CD4-positive, alpha-beta T cell treated with Interleukin-17A for 1 hour (primary cell): Measurements from ENCODE around the gene TMEM135.
A peak's percentile ranks its signal among the peaks of the same experiment; 100 is the strongest.
"Not testable (repeated sequence)": the region's sequence is repeated elsewhere in the genome, so short reads cannot be mapped to it uniquely, and the experiment has no call there.

Source experiments
- DNase-seq: peaks from one replicate; pipeline ENCODE4 v3.0.0-alpha.2; 2020

The TMEM135 gene

DNA sequence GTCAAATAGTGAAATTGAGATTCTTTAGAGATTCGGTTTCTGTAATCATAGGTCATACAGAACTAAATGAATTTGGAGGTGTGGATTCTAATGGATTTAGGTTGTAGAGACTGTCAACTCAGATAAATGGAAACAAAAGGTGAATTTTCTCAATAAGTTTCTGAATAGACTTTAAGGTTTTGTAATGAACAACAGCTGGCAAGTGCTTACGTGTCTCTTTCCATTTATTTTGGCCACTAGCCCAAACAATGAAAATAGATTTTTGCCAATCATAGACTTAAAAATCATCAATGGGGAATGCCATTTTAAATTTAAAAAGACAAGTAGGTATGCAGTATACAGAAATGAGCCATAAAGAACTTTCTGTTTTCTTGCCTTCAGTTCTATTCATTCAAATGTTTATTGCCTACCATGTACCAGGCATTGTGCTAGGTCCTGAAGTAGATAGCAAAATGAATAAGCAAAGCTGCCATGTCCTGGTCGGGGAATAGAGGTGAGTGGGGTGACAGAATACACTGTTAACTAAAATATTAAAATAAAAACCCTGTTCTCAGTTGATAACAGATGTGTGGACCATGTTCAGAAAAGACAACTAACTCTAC lies 16.9 kb upstream of the TMEM135 start:
- DNase-seq: no peak

DNA sequence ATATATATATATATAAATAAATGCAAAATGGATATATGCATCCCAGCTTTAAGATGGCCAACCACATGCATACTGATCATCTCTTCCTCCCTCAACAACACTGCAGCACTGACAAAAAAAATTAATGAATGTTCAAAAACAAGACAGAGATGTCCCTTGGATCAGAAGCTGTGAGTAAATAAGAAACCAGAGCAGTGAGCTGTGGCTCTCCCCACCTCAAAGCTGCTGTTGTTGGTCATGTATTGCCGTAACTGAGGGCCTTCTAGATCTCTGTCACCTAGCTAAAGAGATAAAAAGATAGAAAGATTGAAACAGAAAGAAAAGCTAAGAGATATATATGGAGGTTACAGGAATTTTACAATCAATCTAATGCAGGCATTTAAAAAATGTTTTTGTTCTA lies 15.5 kb upstream of the TMEM135 start:
- no peak for DNase-seq

GRCh38 chr11:87022738-87023137 lies 15.0 kb upstream of the TMEM135 start:
- no peak for DNase-seq

GRCh38 chr11:87026415-87026814 lies 11.3 kb upstream of the TMEM135 start:
- DNase-seq: not testable (repeated sequence)

DNA sequence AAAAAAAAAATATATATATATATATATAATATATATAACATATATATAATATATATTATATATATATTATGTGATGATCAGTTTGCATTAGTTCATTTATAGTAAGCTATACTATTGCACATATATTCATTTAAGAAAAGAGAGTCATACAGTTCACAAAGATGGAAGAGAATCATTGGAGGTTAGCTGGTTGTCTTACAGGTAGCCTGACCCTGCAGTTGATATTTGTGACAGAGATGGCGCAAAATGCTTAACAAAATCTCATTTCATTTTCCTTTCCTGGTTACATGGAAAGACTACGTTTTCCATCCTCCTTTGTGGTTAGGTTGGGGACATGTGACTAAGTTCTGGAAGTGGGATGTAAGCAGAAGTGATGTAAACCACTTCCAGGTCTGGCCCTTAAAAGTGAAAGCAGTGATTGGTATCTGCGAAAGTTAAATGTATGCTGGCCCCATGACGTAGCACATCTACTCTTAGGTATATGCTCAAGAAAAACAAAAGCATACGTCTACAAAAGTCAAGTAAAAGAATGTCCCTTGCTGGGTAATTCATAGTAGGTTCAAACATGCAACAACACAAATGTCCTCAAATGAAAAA lies 7.2 kb upstream of the TMEM135 start:
- peak; percentile 40 for DNase-seq

- no peak for DNase-seq
Observed at GRCh38 chr11:87031433-87032170, 6.1 kb upstream of the TMEM135 start.

GRCh38 chr11:87033561-87033960 lies 4.2 kb upstream of the TMEM135 start:
- DNase-seq: no peak

GRCh38 chr11:87035976-87036583 lies 1.7 kb upstream of the TMEM135 start:
- peak; percentile 11 for DNase-seq

- no peak for DNase-seq
Observed at GRCh38 chr11:87036756-87037449, 831 bp upstream of the TMEM135 start.

DNA sequence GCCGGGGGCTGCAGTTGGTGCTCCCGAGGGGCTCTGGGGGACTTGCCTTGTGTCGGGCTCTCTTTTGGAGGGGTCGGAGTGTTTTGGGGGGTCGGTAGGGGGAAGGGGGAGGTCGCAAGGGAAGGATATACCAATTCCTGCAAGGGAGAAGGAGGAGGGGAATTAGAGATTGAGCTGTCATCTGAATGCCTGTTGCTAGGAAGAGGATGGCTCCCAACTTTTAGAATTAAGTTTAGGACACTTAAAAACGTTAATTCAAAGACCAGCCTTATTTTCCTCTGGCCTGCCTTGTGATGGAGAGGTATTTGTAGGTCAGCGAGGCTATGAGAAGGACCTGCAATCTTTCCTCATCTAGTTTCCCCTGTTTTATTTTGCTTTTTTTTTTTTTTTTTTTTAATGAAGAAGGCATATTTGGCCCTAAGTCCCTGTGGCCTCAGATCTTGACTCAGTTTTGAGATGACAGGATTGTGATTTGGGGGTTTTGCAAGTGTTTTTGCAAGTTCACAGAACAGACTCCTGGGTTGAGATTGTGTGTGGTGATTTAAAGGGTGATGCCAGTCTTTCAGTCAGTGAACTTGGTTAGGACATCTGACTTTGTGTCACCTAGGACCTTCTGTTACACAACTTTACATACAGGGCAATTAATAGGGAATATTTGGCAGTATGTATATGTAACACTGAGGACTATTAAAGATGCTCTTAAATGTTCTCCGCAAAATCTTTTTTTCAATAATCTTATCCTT lies 672 bp downstream of the TMEM135 start:
- peak; percentile 7 for DNase-seq

DNA sequence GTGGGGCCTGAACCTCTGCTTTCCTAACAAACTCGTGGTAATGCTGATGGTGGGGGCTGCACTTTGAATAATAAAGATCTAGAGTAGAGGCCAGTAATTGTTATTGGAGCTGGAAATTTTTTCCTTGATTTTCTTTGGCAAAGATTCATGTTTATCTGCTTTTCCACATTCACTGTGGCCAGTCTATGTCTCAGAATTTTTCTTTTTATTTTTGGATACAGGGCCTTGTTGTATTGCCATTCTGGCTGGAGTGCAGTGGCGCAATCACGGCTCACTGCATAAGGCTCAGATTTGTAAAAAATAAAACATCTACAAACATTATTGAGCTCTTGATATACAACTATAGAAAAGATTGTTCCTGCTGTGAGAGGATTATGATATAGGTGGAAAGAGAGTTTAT lies 1.6 kb downstream of the TMEM135 start:
- no peak for DNase-seq

DNA sequence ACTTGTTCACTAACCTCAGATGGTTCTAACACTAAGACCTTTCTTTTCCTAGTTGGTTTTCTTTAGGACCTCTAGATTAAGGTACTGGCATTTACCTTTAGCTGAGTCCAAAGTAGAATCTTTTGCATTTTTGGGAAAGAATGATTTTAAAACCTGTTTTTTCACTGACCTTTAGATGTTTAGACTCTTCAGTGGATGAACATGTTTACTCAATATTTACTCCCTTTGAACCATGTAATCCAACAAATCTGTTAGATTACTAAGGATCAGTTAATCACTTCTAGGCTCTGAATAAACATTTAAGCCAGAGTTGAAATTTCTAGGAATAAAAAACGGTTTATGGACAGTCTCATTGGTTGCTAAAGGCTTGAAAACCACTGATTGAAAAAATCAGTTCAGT lies 6.2 kb downstream of the TMEM135 start:
- no peak for DNase-seq

DNA sequence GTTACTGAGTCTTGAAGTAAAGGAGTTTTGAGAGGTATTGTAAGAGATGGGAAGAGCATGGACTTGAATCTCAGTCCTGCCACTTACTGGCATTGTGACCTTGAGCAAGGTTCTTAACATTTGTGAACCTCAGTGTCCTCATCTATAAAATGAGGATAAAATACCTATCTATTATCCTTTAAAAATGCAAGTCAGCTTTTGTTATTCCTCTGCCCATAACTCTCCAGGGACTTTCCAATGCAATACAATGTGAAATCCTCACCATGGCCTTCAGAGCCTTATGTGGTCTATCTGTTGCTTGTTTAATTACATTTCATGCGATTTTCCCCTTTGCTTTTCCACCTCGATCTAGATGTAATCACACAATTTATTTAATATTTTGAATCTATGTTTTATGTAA lies 9.1 kb downstream of the TMEM135 start:
- no peak for DNase-seq

GRCh38 chr11:87056091-87056490 lies 18.4 kb downstream of the TMEM135 start:
- no peak for DNase-seq

DNA sequence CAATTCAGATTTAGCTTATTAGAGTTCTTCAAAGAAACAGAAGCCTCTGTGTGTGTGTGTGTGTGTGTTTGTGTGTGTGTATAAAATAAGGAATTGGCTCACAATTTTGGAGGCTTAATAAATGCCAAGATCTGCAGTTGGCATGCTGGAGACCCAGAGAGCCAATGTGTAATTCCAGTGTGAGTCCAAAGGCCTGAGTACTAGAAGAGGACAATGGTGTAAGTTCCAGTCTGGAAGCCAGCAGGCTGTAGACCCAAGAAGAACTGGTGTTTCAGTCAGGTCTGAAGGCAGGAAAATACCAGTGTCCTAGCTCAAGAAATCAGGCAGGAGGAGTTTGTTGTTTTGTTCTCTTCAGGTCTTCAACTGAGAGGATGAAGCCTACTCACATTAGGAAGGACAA lies 20.0 kb downstream of the TMEM135 start:
- DNase-seq: no peak

DNA sequence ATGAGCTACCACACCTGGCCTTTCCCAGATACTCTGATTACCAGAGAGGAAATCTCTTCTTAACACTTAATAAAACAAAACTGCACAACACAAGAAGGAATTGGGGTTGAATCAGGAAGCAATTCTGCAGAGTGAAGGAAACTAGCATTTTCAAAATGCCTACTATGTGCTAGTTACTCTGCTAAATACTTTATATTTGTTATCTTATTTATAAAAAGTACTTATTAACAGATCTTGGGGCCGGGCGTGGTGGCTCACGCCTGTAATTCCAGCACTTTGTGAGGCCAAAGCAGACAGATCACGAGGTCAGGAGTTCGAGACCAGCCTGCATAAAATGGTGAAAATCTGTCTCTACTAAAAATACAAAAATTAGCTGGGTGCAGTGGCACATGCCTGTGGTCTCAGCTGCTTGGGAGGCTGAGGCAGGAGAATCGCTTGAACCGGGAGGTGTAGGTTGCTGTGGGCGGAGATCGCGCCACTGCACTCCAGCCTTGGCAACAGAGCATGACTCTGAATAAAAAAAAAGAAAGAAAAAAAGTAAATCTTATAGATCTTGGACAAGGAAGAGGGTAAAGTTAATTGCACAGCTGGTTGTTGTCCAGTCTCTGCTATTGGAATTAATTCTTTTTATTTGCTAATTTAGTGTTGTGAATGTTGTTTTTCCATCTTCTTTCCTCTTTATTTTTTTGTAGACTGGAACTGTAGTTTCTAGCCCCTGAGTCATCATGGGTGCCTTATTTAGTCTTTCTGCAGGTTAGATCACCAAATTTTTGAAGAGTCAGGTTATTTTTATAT lies 22.1 kb downstream of the TMEM135 start:
- DNase-seq: no peak

DNA sequence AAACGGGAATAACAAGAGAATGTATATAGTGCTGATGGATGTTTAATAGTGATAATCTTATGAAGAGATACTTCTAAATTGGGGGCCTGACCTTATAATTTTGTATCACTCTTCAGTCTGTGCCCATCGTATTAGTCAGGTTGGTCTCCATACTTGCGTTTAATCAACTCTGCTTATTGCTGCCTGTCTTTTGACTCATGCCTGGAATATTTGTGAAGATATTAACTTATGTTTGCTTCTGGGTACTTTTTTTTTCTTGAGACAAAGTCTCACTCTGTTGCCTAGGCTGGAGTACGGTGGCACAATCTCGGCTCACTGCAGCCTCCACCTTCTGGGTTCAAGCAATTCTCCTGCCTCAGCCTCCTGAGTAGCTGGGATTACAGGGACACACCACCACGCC lies 24.0 kb downstream of the TMEM135 start:
- no peak for DNase-seq

DNA sequence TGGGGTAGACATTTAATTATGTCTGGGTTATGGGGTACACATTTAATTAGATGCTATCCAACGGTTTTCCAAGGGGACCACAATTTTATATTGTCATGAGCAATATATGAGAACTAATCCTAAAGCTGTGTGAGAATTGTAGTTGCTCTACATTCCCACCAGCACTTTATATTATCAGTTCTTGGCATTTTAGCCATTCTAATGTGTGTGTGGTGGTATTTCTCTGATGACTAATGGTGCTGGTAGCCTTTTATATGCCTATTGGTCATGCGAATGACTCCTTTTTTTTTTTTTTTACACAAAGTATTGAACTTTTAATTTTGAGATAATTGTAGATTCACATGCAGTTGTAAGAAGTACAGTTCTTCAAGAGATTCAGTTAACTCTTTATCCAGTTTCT lies 26.2 kb downstream of the TMEM135 start:
- no peak for DNase-seq

DNA sequence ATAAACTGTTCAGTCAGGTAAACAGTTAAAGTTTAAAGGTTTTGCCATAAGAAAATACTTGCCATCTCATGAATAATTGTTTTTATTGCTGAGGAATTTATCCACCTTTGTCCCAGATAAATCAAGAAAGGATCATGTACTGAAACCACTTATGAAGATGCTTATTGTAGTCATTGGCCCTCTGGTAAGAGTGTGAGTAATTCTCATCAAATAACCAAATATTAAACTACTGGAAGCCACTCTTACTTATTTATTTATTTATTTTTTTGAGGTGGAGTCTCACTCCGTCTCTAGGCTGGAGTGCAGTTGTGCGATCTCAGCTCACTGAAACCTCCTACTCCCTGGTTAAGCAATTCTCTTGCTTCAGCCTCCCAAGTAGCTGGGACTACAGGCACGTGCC lies 35.1 kb downstream of the TMEM135 start:
- DNase-seq: no peak

- no peak for DNase-seq
Observed at GRCh38 chr11:87076260-87076783, 38.6 kb downstream of the TMEM135 start.

GRCh38 chr11:87076874-87077429 lies 39.2 kb downstream of the TMEM135 start:
- DNase-seq: no peak
